GM19351 (cell line): ENCODE data around the gene ERC2.
"Not testable (repeated sequence)": the region's sequence is repeated elsewhere in the genome, so short reads cannot be mapped to it uniquely, and the experiment has no call there.

ENCODE experiments used
- ATAC-seq: cut with Tn5 transposase; IDR thresholded peaks from one replicate; pipeline ENCODE4 v1.9.1; 2021; ENCODE audit warnings: mild to moderate bottlenecking, moderate library complexity; ENCODE audit not compliant: unreplicated experiment

The ERC2 gene

DNA sequence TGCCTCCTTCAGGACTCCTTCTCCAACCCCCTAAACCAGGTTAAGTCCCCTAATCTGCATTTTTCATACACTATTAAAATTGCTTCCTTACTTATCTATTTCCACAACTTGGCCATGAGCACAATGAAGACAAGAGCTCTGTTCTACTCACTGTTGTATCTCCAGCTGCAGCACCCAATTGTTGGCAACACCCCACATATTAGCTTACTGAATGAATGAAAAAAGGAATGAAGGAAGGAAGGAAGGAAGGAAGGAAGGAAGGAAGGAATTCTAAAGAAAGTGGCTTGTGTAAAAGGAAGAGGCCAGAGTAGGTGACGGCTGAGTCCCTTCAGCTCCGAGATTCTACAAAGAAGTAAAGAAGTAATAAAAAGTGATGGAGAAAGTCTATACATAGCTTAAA lies 444.7 kb downstream of the ERC2 start:
- no peak for ATAC-seq

DNA sequence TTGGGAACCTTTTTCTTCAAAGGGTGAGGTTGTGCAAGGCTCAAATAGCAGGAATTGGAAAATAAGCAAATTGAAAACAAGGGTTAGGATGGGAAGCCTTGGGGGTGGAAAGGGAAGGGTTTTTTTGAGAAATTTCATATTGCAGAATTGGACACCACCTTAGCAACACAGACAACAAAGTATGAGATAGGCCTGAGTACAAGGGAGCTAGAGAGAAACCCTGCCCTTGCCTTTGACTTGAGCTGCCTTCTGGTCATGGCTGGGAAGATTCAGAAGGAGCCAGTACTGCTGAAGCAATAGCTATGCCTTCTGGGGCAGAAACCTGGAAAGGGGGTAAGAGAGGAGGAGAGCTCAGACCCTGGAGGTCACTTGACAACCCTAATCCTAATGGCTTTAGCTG lies 445.6 kb downstream of the ERC2 start:
- no peak for ATAC-seq

DNA sequence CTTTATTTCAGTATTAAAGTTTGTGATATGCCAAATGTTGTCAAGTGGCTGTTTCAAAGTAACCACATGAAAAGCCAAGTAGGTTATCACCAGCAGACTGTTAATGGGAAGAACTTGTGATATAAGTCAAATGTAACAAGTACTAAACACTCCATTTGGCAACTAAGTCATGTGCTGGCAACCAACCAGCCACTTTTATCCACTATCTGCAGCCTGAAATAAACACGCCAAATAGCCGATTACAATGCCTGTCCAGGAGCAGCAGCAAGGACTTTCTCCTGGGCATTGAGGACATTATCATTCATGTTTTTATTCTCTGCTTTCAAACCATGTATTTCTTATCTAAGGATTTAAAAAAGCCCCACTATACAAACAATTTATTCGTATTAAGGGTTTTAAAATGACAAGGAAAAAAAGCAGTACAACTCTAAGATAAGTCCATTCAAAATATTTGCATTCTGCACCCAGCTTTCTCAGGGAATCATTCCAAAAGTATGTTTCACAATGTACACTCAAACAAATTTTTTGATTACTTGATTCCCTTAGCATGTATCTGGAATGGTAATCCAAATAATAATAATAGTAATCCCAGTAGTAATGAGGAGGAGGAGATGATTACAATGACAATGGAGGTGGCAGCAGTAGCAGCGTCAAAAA lies 448.6 kb downstream of the ERC2 start:
- no peak for ATAC-seq

DNA sequence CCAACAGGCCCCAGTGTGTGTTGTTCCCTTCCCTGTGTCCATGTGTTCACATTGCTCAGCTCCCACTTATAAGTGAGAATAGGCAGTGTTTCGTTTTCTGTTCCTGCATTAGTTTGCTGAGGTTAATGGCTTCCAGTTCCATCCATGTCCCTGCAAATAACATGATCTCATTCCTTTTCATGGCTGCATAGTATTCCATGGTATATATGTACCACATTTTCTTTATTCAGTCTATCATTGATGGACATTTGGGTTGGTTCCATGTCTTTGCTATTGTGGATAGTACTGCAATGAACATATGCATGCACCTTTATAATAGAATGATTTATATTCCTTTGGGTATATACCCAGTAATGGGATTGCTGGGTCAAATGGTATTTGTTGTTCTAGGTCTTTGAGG lies 452.9 kb downstream of the ERC2 start:
- not testable (repeated sequence) for ATAC-seq

DNA sequence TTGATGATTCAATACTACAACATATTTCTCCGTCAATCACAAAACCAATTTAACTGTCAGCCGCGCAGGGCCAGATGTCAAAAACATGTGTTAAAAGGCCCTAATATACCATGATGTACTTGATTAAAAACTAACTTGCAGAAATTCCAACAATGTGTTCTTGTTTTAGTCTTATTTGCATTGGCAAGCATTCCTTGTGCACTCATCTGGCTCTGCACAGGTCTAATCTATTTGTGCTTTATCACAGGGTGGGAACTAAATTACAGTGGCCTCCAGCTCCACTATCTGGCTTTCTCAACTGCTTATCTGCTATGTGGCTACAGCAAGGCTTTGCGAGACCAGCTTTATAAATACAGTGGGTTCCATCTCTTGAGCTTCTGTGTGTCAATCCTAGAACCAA lies 455.5 kb downstream of the ERC2 start:
- ATAC-seq, result no peak

DNA sequence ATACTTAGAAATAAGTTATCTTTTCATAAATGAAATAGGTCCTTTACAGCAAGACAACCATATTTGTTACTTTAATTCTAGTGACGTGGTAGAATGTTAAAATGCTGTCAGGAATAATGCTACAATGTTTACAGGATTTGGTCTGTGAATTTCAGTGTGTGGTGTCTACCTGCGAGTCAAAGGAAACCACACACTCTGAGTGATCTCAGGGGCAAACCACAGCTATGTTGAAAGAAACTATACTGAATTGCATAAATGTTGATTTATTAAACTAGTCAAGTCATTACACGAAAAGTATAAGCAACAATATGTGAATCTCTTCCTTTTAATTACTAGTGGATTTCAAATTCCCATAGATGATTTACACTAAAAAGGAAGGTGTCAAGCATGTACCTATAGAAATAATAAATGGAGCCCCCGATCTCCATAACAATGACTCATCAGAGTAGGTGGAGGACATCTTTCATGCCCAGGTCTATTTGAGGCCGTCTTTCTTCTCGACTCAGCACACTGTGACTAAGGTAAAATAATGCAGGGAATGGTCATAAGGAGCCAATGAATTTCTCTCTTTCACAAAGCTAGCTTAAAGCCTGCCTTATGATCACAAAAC lies 463.0 kb downstream of the ERC2 start:
- ATAC-seq, result no peak

DNA sequence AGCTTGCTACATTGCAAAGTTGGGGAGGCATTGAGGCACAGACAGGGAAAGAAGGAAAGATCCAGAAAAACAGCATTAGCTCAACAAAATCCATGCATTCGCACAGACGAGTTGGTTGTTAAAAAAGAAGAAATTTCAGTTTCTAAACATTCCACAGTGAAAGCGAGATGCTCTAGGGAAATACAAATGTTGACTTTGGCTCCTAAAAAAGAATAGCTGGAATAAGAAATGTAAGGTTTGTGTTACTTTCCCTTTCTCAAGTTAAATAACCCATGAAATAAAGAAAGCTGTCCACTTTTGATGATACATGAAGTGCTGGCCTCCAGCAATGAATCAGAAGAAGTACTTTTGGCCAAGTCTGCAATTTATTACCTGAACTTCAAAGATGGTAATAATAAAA lies 465.1 kb downstream of the ERC2 start:
- ATAC-seq, result no peak

DNA sequence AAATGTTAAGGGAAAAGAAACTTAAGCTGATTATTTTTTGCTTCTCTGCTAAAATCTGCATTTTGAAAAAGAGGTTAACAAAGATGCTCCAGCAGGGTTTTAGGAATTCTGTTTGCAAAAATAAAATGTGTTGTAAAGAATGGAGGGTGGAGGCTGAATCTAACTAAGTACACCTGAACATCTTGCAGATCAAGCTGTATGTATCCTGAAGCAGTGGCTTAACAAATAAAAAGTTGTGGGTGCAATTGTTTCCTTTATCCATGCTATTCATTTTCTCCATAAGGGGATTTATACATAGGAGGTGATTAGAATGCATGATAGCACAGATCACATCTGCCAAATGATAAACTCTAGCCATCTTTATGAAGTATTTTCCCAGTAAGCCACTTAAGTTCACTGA lies 466.3 kb downstream of the ERC2 start:
- ATAC-seq, result no peak

DNA sequence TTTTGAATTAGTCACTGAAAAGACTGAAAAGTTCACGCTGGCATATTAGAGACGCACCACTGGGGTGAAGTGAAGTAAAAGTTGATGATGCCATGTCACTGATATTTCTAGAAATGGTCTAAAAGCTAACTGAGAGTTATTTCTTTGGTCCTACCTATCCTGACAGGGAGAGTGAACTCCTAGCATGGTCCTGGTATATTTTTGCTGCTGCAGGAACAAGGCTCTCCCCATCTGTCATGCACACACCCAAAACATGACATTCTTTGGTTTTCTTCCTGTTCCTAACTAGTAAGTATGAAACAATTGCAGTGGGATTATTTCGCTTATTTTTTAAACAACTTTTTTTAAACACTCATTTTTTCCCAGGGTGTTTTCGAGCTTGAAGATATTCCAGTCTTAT lies 466.7 kb downstream of the ERC2 start:
- ATAC-seq, result no peak

DNA sequence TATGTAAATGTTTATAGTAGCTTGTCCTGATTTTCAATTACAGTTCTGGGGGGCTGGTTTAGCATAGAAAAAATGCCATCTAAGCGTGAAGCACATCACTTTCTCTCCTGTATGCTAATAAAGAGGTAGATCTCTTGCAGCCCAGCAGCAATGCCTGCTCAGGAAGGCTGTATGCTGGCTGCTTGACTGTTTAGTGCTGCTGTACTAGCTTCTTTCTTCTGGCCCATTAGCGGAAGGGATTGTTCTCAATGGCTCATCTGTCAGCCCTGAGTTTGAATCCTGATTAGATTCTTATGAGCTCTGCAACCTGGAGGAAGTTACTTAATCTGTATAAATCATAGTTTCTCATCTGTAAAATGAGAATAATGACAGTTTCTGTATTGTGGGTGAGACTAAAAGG lies 478.9 kb downstream of the ERC2 start:
- no peak for ATAC-seq

DNA sequence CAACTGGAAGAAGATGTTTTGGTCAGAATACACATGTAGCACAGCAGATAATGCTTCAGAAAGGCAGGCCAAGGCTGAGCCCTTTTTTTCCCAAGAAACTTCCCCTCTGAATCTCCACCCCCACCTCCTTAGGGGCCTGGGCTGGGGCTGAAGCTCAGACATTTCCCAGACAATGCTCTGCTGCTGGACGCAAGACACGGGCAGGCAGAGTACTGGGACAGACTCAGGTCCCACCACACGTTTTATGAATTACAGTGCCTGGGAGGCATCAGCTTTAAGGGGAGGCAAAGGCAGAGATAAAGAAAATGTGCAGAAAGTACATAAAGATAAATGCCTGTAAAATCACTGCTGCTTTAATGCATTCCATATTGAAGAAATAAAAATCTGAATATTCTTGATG lies 479.4 kb downstream of the ERC2 start:
- ATAC-seq, result no peak

DNA sequence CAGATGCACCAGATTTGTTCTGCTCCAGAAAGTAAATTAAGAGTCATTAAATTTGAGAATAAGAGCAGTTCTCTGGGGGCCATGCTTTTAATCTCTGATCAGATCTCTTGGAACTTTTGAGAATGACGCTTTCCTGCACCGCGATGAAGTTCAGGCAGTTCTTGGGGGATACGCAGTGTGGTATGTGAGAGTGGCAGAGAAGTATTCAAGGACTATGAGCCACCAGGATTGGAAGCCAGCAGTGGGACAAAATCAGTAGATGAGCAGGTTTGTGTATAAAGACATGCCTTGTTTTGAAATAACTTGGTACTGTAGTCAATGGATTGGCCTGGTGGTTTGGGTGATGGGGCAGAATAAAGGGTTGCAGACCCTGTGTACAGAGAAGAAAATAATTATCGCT lies 483.6 kb downstream of the ERC2 start:
- ATAC-seq, result no peak

DNA sequence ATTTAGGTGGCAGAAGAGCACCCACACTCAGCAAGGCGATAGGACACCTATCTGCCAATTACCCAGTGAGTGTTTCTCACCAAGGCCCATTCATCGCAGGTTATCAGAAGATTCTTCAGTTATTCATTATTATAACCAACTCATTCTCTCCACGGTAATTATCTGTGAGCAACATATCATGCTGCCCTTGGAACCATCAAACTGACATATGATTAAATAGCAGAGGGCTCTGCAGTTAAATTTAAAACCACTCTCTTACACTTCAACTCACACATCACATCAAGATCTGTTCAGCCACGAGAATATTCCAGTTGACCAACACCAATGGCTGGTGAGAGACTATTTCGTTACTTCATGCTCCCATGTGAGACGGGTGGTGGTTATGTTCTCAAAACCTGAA lies 489.3 kb downstream of the ERC2 start:
- no peak for ATAC-seq

DNA sequence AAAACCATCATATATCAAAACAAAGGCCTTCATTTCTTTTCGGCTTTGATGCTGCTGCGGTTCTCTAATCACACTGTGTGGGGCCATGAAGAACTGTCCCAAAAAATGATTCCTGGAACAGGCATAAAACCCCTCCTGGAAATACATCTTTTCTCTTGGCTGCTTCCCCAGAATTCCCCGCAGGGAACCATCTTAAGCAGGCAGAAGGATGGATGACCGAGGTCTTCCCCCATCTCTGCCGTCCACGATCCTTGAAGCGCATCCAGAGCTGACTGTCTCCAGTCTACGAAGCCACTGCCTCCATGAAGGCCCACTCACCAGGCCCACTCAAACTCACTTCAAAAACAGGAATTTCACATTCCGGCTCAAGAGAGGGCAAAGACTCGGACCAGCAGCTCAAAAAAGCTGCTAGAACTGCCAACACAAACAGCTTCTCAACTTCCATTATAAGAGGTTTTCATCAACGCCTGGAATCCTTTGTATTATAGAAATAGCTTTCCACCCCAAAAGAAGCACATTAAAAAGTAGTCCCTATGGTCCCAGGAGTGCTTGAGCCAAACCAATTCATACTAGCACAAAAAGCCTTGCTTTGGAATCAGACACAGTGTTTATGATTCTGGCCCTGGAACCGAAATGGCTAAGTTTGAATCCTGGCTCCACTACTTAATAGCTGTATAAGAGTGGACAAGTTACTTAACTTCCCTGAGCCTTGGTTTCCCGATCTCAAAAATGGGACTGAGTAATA lies 493.7 kb downstream of the ERC2 start:
- no peak for ATAC-seq

DNA sequence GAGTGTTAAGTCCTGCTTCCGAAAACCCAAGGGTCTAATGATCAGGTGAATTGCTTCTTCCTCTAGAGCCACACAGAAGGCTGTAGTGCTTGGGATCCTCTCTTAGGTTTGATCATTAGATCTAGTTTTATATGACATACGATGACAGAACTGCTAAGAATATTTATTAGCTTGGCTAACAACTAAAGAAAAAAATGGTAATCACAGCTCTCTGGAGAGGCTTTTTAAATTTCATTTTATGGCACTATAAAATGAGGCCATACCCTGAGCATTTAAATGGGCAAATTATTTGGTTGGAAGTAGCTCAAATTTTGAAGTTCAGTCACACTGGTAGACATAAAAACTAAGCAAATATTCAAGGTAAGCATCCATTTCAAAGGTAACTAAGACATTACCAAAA lies 498.6 kb downstream of the ERC2 start:
- no peak for ATAC-seq

DNA sequence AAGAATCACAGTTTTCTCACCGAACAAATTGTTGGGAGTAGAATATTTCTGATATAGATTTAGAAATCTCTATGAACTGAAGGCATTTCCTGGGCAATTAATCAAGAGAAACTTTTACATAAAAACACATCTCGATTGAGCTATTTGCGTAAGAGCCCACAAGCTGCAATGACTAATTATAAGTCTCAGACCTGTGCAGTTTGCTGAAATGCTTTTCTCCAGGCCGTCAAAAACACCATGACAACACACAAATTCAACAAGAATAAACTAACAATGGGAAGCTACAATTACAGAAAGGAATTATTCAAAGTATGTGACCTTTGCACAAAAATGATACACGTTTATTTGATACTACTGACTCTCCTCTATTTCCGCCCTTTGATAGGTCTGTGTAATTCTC lies 499.9 kb downstream of the ERC2 start:
- ATAC-seq, result no peak

DNA sequence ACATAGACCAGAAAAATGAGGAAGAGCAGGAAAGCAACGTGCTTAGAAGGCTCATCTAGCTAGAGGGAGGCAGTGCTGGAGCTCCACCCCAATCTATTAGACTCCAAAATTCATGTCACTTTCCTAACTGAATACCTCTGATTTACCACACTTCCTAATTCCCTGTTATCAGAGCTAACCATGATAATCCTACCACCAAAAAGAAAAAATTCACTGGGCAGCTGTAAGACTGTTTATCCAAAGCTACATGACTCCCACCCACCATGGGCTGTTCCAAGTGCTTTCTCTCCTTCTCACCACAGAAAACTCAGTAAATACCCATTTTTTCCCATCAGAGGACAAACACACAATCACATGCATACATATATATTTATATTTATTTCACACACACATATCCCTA lies 501.7 kb downstream of the ERC2 start:
- no peak for ATAC-seq

DNA sequence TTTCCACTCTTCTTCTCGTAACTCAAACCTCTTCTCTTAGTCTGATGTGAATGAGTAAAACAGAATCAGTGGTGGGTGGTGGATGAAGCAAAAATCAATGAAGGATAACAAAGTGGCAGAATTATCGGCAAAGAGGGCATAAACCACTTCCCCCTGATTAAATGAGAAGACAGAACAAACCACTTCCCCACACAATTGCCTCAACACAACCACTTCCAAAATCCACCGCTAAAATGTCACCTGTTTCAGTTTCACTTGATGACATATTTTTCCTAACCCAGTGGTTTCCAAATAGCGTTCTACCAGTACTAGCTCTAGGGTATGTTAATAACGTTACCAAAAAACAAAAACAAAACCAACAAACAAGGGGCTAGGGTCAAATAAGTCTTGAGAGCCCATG lies 502.5 kb downstream of the ERC2 start:
- no peak for ATAC-seq

DNA sequence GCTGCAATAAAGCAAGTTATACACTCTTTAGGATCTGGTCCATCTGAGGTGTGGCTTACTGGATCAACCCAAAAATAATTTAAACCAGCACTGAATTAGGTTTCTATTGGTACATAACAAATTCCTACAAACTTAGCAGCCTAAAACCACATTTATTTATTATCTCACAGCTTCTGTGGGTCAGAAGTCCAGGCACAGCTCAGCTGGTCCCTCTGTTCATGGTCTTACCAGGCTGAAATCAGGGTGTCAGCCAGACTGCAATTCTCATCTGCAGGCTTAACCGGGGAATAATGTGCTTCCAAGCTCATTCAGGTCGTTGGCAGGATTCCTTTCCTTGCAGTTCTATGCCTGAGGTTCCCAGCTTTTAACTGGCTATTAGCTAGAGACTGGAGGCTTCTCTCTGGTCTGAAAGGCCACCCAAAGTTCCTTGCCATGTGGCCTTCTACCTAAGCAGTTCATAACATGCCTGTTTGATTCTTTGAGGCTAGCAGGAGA lies 503.7 kb downstream of the ERC2 start:
- ATAC-seq, result no peak

DNA sequence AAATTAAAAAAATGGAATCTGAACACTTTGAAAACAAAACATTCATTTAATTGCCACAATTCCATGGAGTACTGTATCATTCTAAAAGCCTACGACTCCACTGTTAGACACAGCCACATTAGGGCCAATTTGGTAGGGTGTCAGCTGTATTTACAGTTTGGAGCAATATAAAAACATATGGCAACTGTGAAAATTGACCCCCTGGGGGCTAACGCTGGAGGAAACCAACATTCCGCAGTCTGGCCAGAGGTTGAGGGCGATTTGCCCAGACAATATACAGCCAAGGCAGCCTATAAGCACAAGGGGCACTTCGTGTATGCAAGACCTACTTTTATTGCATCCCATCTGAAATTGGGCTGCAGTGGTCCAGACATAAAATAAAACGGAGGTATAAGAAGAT lies 504.7 kb downstream of the ERC2 start:
- ATAC-seq, result no peak

DNA sequence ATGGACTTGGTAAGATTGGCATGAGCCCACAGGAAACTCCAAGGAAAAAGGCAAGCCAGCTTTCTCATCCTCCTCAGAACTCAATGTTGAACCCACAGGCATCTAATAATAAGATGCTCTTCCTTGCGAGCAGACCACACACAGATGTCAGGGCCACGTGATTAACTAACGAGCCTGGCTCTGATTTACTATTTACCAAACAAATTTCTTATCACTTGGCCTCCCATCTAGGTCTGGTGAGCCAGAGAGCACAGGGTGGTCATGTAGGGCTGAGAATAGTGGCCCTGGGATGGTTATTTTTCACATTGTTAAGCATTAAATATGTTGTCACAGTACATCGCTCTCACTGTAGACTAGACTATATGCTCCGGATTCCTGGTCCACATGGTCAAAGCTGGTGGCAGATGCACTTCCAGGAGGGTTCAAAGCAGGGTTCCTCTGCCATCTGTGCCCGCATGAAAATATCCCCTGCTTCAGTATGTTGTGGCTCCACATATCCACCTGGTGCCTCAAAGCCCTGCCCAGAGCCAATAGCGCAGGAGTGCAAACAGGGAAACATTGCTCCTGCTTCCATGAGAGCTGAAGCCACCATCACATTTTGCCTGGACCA lies 508.7 kb downstream of the ERC2 start:
- ATAC-seq, result no peak

DNA sequence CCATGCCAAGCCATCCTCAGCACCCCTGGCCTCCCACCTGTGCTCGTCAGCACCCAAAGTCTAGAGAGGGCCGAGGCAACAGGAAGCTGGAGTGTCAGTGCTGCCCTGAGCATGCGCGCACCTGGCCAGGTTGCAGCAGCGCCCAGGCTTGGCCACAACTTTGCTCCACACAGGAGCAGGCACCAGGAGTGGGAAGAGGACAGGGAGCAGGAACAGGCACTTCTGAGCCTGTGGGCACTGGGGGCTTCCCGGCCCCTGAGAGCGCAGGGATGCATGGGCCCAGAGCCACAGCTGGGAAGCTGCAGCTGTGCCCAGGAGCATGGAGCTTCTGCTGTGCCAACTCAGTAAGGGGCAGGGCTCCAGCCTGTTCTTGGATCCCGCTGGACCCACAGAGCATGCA lies 509.7 kb downstream of the ERC2 start:
- ATAC-seq, result no peak
